K562 (cell line): Measurements from ENCODE around the gene CBX1. TPM values are rescaled to one million over a fixed set of nuclear protein-coding genes. Genes with fewer than 3 reads are reported as not detected.
"Not testable (repeated sequence)": the region's sequence is repeated elsewhere in the genome, so short reads cannot be mapped to it uniquely, and the experiment has no call there.

Source experiments
- ATAC-seq: fragments of 200-7000 bp; cut with Tn5 transposase; 3 replicates; pipeline ENCODE4 v1.9.1; 2020; ENCODE audit warnings: moderate library complexity
- BruUV-seq: library from RNA; stranded (reverse); fragments of 400-500 nt; replicated peaks from 2 replicates; lab custom pipeline; 2021; lab: Mats Ljungman, UMichigan
- CTCF ChIA-PET: fragments of 300-600 bp; formaldehyde crosslinking; extraction: SDS; loops from one replicate; lab custom pipeline; 2021; ENCODE audit warnings: low intra/inter-chr PET ratio; lab: Yijun Ruan, JAX
- POLR2A ChIA-PET: fragments of 300-600, 350-650 bp; sonication (Branson Sonifier 250); formaldehyde crosslinking; extraction: SDS; loops from one replicate; lab custom pipeline; 2021; ENCODE audit warnings: antibody characterized with exemption, inconsistent platforms; lab: Yijun Ruan, JAX
- DNase-seq, 4 experiments: peaks; one replicate each; pipeline versions ENCODE4 v3.0.0 to v3.0.0-alpha.2; 2011 to 2018; ENCODE audit warnings: low spot score in 3 of 4, mixed read lengths in 3 of 4; ENCODE audit errors: extremely low read depth in 1 of 4
- FAIRE-seq: peaks from 2 replicates; lab custom pipeline; 2011; peaks lifted over from hg19 to GRCh38; lab: Jason Lieb, UNC
- H2AFZ ChIP-seq: 2 replicates; pipeline ENCODE4 v1.6.0; 2011; ENCODE audit warnings: low read depth, low read length, control low read depth, inconsistent platforms
- H3K27ac ChIP-seq: fragments of 200-600 bp; 3 replicates; pipeline ENCODE4 v1.8.0; 2011; ENCODE audit warnings: low read depth, mild to moderate bottlenecking, control low read depth, inconsistent platforms, low read length, moderate library complexity, mixed read lengths; ENCODE audit errors: extremely low read depth
- H3K27me3 ChIP-seq, 2 experiments: fragments of 300-600 bp in 1 of 2; 2 replicates in 1 of 2; 3 replicates in 1 of 2; pipeline versions ENCODE4 v1.6.0 to v1.8.0; 2011; ENCODE audit warnings: inconsistent platforms in 2 of 2, low read length in 2 of 2, mild to moderate bottlenecking in 1 of 2, mixed read lengths in 1 of 2, moderate library complexity in 1 of 2; ENCODE audit not compliant: control insufficient read depth in 2 of 2, insufficient read depth in 2 of 2
- H3K36me3 ChIP-seq: fragments of 300-600 bp; 3 replicates; pipeline ENCODE4 v1.8.0; 2011; ENCODE audit warnings: mild to moderate bottlenecking, low read length, inconsistent platforms; ENCODE audit not compliant: control insufficient read depth, insufficient read depth
- H3K4me1 ChIP-seq, 2 experiments: fragments of 200-600 bp in 1 of 2; replicated peaks in 1 of 2; 2 replicates in 1 of 2; 3 replicates in 1 of 2; pipeline versions ENCODE4 v1.5.1 to v1.8.0; 2011; ENCODE audit warnings: inconsistent platforms in 2 of 2, low read length in 2 of 2, mild to moderate bottlenecking in 1 of 2, mixed read lengths in 1 of 2, moderate library complexity in 1 of 2; ENCODE audit not compliant: control insufficient read depth in 2 of 2, insufficient read depth in 2 of 2
- H3K4me2 ChIP-seq: 2 replicates; pipeline ENCODE4 v1.6.1; 2011; ENCODE audit warnings: low read length, control low read depth, inconsistent platforms, mixed read lengths; ENCODE audit not compliant: insufficient read depth
- H3K4me3 ChIP-seq: fragments of 200-600 bp; sonication (generic), shearing (Covaris generic); 2 replicates; pipeline ENCODE4 v1.5.1; 2016; ENCODE audit warnings: control low read depth, inconsistent platforms
- H3K79me2 ChIP-seq: fragments of 200-600 bp; 3 replicates; pipeline ENCODE4 v1.8.0; 2011; ENCODE audit warnings: low read length, inconsistent platforms; ENCODE audit not compliant: control insufficient read depth, insufficient read depth
- H3K9ac ChIP-seq, 2 experiments: 2 replicates each; pipeline versions ENCODE4 v1.6.0 to v1.6.1; 2011; ENCODE audit warnings: low read depth in 2 of 2, low read length in 2 of 2, control low read depth in 1 of 2, inconsistent platforms in 1 of 2, mild to moderate bottlenecking in 1 of 2, mixed read lengths in 1 of 2; ENCODE audit not compliant: insufficient read depth in 1 of 2
- H3K9me1 ChIP-seq: one replicate; pipeline ENCODE4 v1.6.0; 2011; ENCODE audit warnings: inconsistent platforms, mild to moderate bottlenecking, low read length, moderate library complexity; ENCODE audit not compliant: control insufficient read depth, insufficient read depth
- H3K9me3 ChIP-seq: replicated peaks from 2 replicates; pipeline ENCODE4 v1.5.1; 2011; ENCODE audit warnings: low read depth, low read length, inconsistent platforms; ENCODE audit not compliant: control insufficient read depth, insufficient read depth
- H4K20me1 ChIP-seq: replicated peaks from 2 replicates; pipeline ENCODE4 v1.6.1; 2011; ENCODE audit warnings: low read length, inconsistent platforms, mixed read lengths; ENCODE audit not compliant: control insufficient read depth, insufficient read depth
- KDM2B ChIP-seq: fragments of 250-450 bp; sonication (Bioruptor Pico); IDR thresholded peaks from 2 replicates; pipeline ENCODE4 v1.8.0; 2021; ENCODE audit warnings: mild to moderate bottlenecking, moderate library complexity
- KLF10 ChIP-seq: fragments of 250-450 bp; sonication (Bioruptor Pico); IDR thresholded peaks from 2 replicates; pipeline ENCODE4 v1.6.1; 2021; ENCODE audit warnings: matching md5 sums
- LARP7 ChIP-seq: fragments of 450-650 bp; IDR thresholded peaks from 2 replicates; pipeline ENCODE4 v1.6.1; 2016
- NCOA4 ChIP-seq: fragments of 450-650 bp; IDR thresholded peaks from 2 replicates; pipeline ENCODE4 v1.6.1; 2018; ENCODE audit warnings: mild to moderate bottlenecking; ENCODE audit not compliant: partially characterized antibody
- ZNF121 ChIP-seq: sonication (generic); formaldehyde crosslinking; conservative IDR thresholded peaks from 2 replicates; pipeline ENCODE4 v1.8.0; 2022; ENCODE audit warnings: missing genetic modification reagents
- ZNF124 ChIP-seq: sonication (generic); formaldehyde crosslinking; IDR thresholded peaks from 2 replicates; pipeline ENCODE4 v1.8.1; 2022; ENCODE audit warnings: missing genetic modification reagents
- WGBS: fragments of 100-300 bp; shearing (Covaris generic); methylation state at CpG from one replicate; pipeline ENCODE4 v1.1.6; 2016; ENCODE audit warnings: low coverage, mixed read lengths; ENCODE audit not compliant: insufficient coverage; ENCODE audit errors: missing lambda C conversion rate; 5-methylcytosine and 5-hydroxymethylcytosine counted together
- in situ Hi-C: fragments of 300-500 bp; cut with MboI; formaldehyde crosslinking; loops from 4 replicates; pipeline ENCODE4 v1.15.0; 2018; ENCODE audit warnings: inconsistent platforms, mixed read lengths
- intact Hi-C: fragments of 100-400 bp; cut with micrococcal nuclease; formaldehyde crosslinking; loops from 2 replicates; pipeline ENCODE4 v1.14.2; 2022
- polyA plus RNA-seq, 8 experiments: library from polyadenylated mRNA; depleted of rRNA in 4 of 8; stranded (reverse) in 5 of 8; unstranded in 3 of 8; fragments of >200 nt; fragmentation: Nextera tagmentation in 2 of 8; fragmentation: Illumina TruSeq in 1 of 8; extraction: Ambion mirVana in 2 of 8; extraction: Trizol in 1 of 8; gene quantifications; 2 replicates each; pipeline versions ENCODE4 v1.2.1 to v1.2.3, GENCODE V29; 2011 to 2014; ENCODE audit warnings: inconsistent platforms in 1 of 8, missing spikeins in 1 of 8
- total RNA-seq, 7 experiments: library from RNA; depleted of rRNA in 6 of 7; stranded (reverse); fragments of >200 nt in 6 of 7; fragmentation: Illumina TruSeq in 2 of 7; extraction: Trizol in 2 of 7; gene quantifications; 2 replicates each; pipeline versions ENCODE4 v1.2.1 to v1.2.3, GENCODE V29; 2011 to 2021; ENCODE audit warnings: low replicate concordance in 1 of 7

Gene CBX1
- total and polyA plus RNA-seq, 9 of the 15 experiments (the other 6 are each of a cell fraction or from before 2014, with no cell fraction given) = 10.6 to 95.7 (median 52.7) TPM

DNA sequence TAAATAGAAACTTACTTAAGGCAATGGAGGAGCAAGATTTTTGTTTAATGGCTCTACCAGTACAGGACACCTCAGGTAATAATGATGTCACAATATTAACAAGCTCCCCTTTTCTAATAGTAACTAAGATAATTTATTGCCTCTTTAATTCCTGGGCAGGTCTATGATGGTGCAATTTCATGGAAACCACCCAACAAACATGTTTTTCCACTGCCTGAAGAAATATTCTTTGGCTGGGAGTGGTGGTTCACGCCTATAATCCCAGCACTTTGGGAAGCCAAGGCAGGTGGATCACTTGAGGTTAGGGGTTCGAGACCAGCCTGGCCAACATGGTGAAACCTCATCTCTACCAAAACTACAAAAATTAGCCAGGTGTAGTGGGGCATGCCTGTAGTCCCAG lies 33.5 kb downstream of the CBX1 start:
- H3K9ac ChIP-seq, H3K9me1 ChIP-seq, H3K4me1 ChIP-seq, H3K4me2 ChIP-seq, H4K20me1 ChIP-seq, ATAC-seq, H2AFZ ChIP-seq, DNase-seq, BruUV-seq, H3K27ac ChIP-seq, intact Hi-C loops, FAIRE-seq, CTCF ChIA-PET, H3K9me3 ChIP-seq, H3K27me3 ChIP-seq, H3K4me3 ChIP-seq, H3K79me2 ChIP-seq: not testable (repeated sequence)
- POLR2A ChIA-PET = interaction anchor here (1.0 to 2.5 kb wide), 8 partner anchors 10 to 31 kb away, joined by 3 to 16 read pairs (median 5); partner anchors contain the start of gene NFE2L1
- WGBS = 86% methylated on average over 2 of the region's 2 CpGs
- H3K36me3 ChIP-seq = peaks cover 72% of the 10 kb centered on the region
- in situ Hi-C loops = loop anchor here (5.0 kb wide), 1 partner anchor 41 kb away; no protein-coding TSS in a partner anchor

DNA sequence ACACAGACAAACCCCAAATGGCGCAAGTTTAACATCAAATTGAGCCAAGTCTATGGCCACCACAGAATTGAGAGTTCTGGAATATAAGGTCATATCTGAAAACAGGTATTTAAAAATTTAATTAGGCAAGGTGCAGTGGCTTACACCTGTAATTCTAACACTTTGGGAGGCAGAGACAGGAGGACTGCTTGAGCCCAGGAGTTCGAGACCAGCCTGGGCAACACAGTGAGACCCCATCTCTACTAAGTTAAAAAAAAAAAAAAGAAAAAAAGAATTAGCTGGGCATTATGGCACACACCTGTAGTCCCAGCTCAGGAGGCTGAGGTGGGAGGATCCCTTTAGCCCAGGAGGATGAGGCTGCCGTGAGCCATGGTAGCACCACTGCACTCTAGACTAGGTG lies 34.0 kb downstream of the CBX1 start:
- no peak for FAIRE-seq
- H3K4me1 ChIP-seq = peaks cover 0 to 7% of the 10 kb centered on the region in 2 experiments; a peak in 2 of 5 replicates
- no peak for ATAC-seq
- H3K4me2 ChIP-seq = no peak overlapping the region
- in situ Hi-C loops = loop anchor here (5.0 kb wide), 1 partner anchor 40 kb away; no protein-coding TSS in a partner anchor
- H3K9me3 ChIP-seq = no peaks in the 10 kb centered on the region
- H3K36me3 ChIP-seq = peaks cover 76% of the 10 kb centered on the region
- H3K27ac ChIP-seq = no peak overlapping the region
- H3K79me2 ChIP-seq = no peaks in the 10 kb centered on the region
- ChIA-PET CTCF (no interaction called here), POLR2A (interaction anchor here (0.8 to 1.4 kb wide), 5 partner anchors 10 to 30 kb away, joined by 3 to 4 read pairs (median 3); no protein-coding TSS in a partner anchor)
- 92% methylated on average over 3 of the region's 3 CpGs for WGBS
- intact Hi-C loops = no loop called here
- no peak for DNase-seq
- H3K9me1 ChIP-seq = no peaks in the 10 kb centered on the region
- H2AFZ ChIP-seq = no peak overlapping the region
- no TSS peak for BruUV-seq
- no peak for TF ChIP-seq NCOA4
- TF ChIP-seq ZNF121 (CRISPR knock-in tag) = peak; percentile 24; the same call in 1 of the 2 replicates
- no peak for TF ChIP-seq KDM2B (CRISPR knock-in tag)
- no peak for TF ChIP-seq ZNF124
- no peak for TF ChIP-seq KLF10 (CRISPR knock-in tag)
- no peak for TF ChIP-seq LARP7
- no peaks in the 10 kb centered on the region for H3K27me3 ChIP-seq
- H3K9ac ChIP-seq = no peak overlapping the region
- H3K4me3 ChIP-seq = no peak overlapping the region
- peaks cover 3% of the 10 kb centered on the region; the same call in 1 of the 2 replicates for H4K20me1 ChIP-seq
